T-cell (primary cell): Measurements from ENCODE around the gene SCGB3A2. TPM values are rescaled to one million over a fixed set of nuclear protein-coding genes. Genes with fewer than 3 reads are reported as not detected.

Source experiments
- ATAC-seq, 4 experiments: fragments of 200-7000 bp in 3 of 4; fragments of 150-1000 bp in 1 of 4; cut with Tn5 transposase; replicated peaks in 1 of 4; 1 replicate in 3 of 4; 2 replicates in 1 of 4; pipeline ENCODE4 v1.10.0; 2021; ENCODE audit warnings: moderate library complexity in 3 of 4, mild to moderate bottlenecking in 2 of 4, moderate number of reproducible peaks in 1 of 4
- CTCF ChIA-PET, 2 donors: fragments of 300-600 bp; sonication (Branson Sonifier 250); formaldehyde crosslinking; loops; one replicate each; lab custom pipeline; 2022; ENCODE audit warnings: antibody characterized with exemption in 2 of 2; lab: Charles Lee
- POLR2A ChIA-PET, 2 donors: fragments of 300-600 bp; sonication (Branson Sonifier 250); formaldehyde crosslinking; loops; one replicate each; lab custom pipeline; 2022; ENCODE audit warnings: antibody characterized with exemption in 2 of 2; lab: Charles Lee
- DNase-seq, 35 experiments: peaks; one replicate each; pipeline versions ENCODE4 v3.0.0 to v3.0.0-alpha.2; 2013 to 2023
- H3K27ac ChIP-seq: one replicate; pipeline ENCODE4 v1.5.1; 2013; ENCODE audit warnings: low read length
- H3K27me3 ChIP-seq, 2 experiments: replicated peaks in 1 of 2; 1 replicate in 1 of 2; 2 replicates in 1 of 2; pipeline versions ENCODE4 v1.6.1 to v1.7.0; 2013; ENCODE audit warnings: low read length in 1 of 2, mixed read lengths in 1 of 2; ENCODE audit not compliant: control insufficient read depth in 2 of 2, insufficient read depth in 2 of 2; ENCODE audit errors: extremely low read depth in 1 of 2
- H3K36me3 ChIP-seq, 2 donors: 1 replicate in 1 of 2; 2 replicates in 1 of 2; pipeline versions ENCODE4 v1.6.1 to v1.7.0; 2013; ENCODE audit warnings: low read length in 1 of 2; ENCODE audit not compliant: control insufficient read depth in 2 of 2, insufficient read depth in 1 of 2; ENCODE audit errors: extremely low read depth in 1 of 2
- H3K4me1 ChIP-seq, 2 experiments: 1 replicate in 1 of 2; 2 replicates in 1 of 2; pipeline versions ENCODE4 v1.6.1 to v1.7.0; 2013; ENCODE audit warnings: low read length in 2 of 2, mixed read lengths in 1 of 2; ENCODE audit not compliant: insufficient read depth in 2 of 2, control insufficient read depth in 1 of 2; ENCODE audit errors: extremely low read depth in 1 of 2
- H3K4me3 ChIP-seq, 2 donors: 1 replicate in 1 of 2; 2 replicates in 1 of 2; pipeline versions ENCODE4 v1.5.1 to v1.7.0; 2013; ENCODE audit warnings: mild to moderate bottlenecking in 2 of 2, low read length in 1 of 2, moderate library complexity in 1 of 2; ENCODE audit not compliant: control insufficient read depth in 1 of 2; ENCODE audit errors: extremely low read depth in 1 of 2
- H3K9me3 ChIP-seq: 2 replicates; pipeline ENCODE4 v1.7.0; 2013
- H3K27ac Mint-ChIP-seq, 2 donors: one replicate each; pipeline ENCODE4 v1.8.0; 2020 to 2021; ENCODE audit warnings: mild to moderate bottlenecking in 2 of 2, mixed read lengths in 2 of 2
- H3K27me3 Mint-ChIP-seq, 2 donors: one replicate each; pipeline ENCODE4 v1.8.0; 2021 to 2022; ENCODE audit warnings: mixed read lengths in 2 of 2
- H3K36me3 Mint-ChIP-seq: one replicate; pipeline ENCODE4 v1.8.0; 2021; ENCODE audit warnings: mixed read lengths
- H3K4me1 Mint-ChIP-seq, 3 donors: one replicate each; pipeline ENCODE4 v1.8.0; 2020 to 2022; ENCODE audit warnings: mixed read lengths in 3 of 3, mild to moderate bottlenecking in 1 of 3
- H3K4me3 Mint-ChIP-seq, 3 donors: one replicate each; pipeline ENCODE4 v1.8.0; 2020 to 2022; ENCODE audit warnings: mild to moderate bottlenecking in 3 of 3, mixed read lengths in 3 of 3, moderate library complexity in 3 of 3
- H3K9me3 Mint-ChIP-seq, 3 donors: one replicate each; pipeline ENCODE4 v1.8.0; 2020 to 2022; ENCODE audit warnings: mixed read lengths in 3 of 3
- WGBS: methylation state at CpG from one replicate; pipeline ENCODE4 v1.1.5; 2013; ENCODE audit warnings: missing lambda C conversion rate; ENCODE audit not compliant: insufficient coverage; 5-methylcytosine and 5-hydroxymethylcytosine counted together
- total RNA-seq, 35 experiments: library from RNA in 6 of 35; stranded (reverse) in 6 of 35; fragments of 120-200 nt in 1 of 35; gene quantifications; one replicate each; pipeline versions ENCODE4 v1.2.1 to v1.2.4 and lab custom pipeline; 2013 to 2026

SCGB3A2 gene
- total RNA-seq, 5 donors from 2014 or later (not counting 1 experiment from before 2014, with no cell fraction given), result 0.99 TPM; not detected in 4

- ChIA-PET POLR2A (no interaction called here), CTCF (no interaction called here)
- no peaks in the 10 kb centered on the region for H3K4me1 ChIP-seq
- Mint-ChIP-seq H3K9me3 (no peaks in the 10 kb centered on the region), H3K4me3 (no peak overlapping the region), H3K27me3 (peaks cover 10 to 20% of the 10 kb centered on the region in 2 donors), H3K27ac (no peak overlapping the region), H3K4me1 (no peaks in the 10 kb centered on the region), H3K36me3 (no peaks in the 10 kb centered on the region)
- H3K9me3 ChIP-seq, result no peaks in the 10 kb centered on the region
- no peak overlapping the region for H3K27ac ChIP-seq
- no peaks in the 10 kb centered on the region for H3K27me3 ChIP-seq
- no peak for DNase-seq
- no peak overlapping the region for H3K4me3 ChIP-seq
- WGBS, result no CpG with 5 or more reads among the region's 3 CpGs
- no peak for ATAC-seq
- H3K36me3 ChIP-seq, result no peaks in the 10 kb centered on the region
These were observed 1.3 kb downstream of the SCGB3A2 start for GRCh38 chr5:147879784-147880183.

GRCh38 chr5:147880487-147880886 lies 2.0 kb downstream of the SCGB3A2 start:
- no peak for DNase-seq
- Histone ChIP-seq H3K4me1 (no peaks in the 10 kb centered on the region), H3K4me3 (no peak overlapping the region), H3K27me3 (no peaks in the 10 kb centered on the region), H3K9me3 (no peaks in the 10 kb centered on the region), H3K36me3 (no peaks in the 10 kb centered on the region), H3K27ac (no peak overlapping the region)
- CTCF ChIA-PET, result interaction anchor here (0.7 to 0.9 kb wide), 2 partner anchors 20 to 89 kb away, joined by 3 read pairs; no protein-coding TSS in a partner anchor
- H3K9me3 Mint-ChIP-seq, result no peaks in the 10 kb centered on the region
- H3K4me3 Mint-ChIP-seq, result no peak overlapping the region
- H3K4me1 Mint-ChIP-seq, result no peaks in the 10 kb centered on the region
- H3K36me3 Mint-ChIP-seq, result no peaks in the 10 kb centered on the region
- H3K27me3 Mint-ChIP-seq, result peaks cover 14 to 23% of the 10 kb centered on the region in 2 donors
- WGBS, result no CpG with 5 or more reads among the region's 2 CpGs
- H3K27ac Mint-ChIP-seq, result no peak overlapping the region
- POLR2A ChIA-PET, result no interaction called here
- ATAC-seq, result no peak

- H3K4me3 ChIP-seq, result no peak overlapping the region
- H3K9me3 ChIP-seq, result no peaks in the 10 kb centered on the region
- ChIA-PET POLR2A (no interaction called here), CTCF (no interaction called here)
- no peaks in the 10 kb centered on the region for H3K27me3 ChIP-seq
- Mint-ChIP-seq H3K27me3 (peaks cover 14 to 24% of the 10 kb centered on the region in 2 donors), H3K9me3 (no peaks in the 10 kb centered on the region), H3K4me3 (no peak overlapping the region), H3K36me3 (no peaks in the 10 kb centered on the region), H3K27ac (no peak overlapping the region), H3K4me1 (no peaks in the 10 kb centered on the region)
- no peaks in the 10 kb centered on the region for H3K36me3 ChIP-seq
- 81% methylated on average over 4 of the region's 6 CpGs for WGBS
- ATAC-seq (no peak), DNase-seq (no peak)
- H3K4me1 ChIP-seq, result no peaks in the 10 kb centered on the region
- H3K27ac ChIP-seq, result no peak overlapping the region
These were observed 4.2 kb downstream of the SCGB3A2 start for GRCh38 chr5:147882586-147883313.

GRCh38 chr5:147887026-147887627 lies 8.6 kb downstream of the SCGB3A2 start:
- no peaks in the 10 kb centered on the region for H3K4me1 Mint-ChIP-seq
- H3K36me3 Mint-ChIP-seq, result no peaks in the 10 kb centered on the region
- WGBS, result no CpG with 5 or more reads among the region's 3 CpGs
- no peak overlapping the region for H3K4me3 Mint-ChIP-seq
- Histone ChIP-seq H3K4me3 (no peak overlapping the region), H3K27ac (no peak overlapping the region), H3K4me1 (no peaks in the 10 kb centered on the region), H3K9me3 (no peaks in the 10 kb centered on the region), H3K27me3 (no peaks in the 10 kb centered on the region), H3K36me3 (no peaks in the 10 kb centered on the region)
- ATAC-seq (no peak), DNase-seq (no peak)
- H3K9me3 Mint-ChIP-seq, result no peaks in the 10 kb centered on the region
- H3K27ac Mint-ChIP-seq, result no peak overlapping the region
- POLR2A ChIA-PET, result no interaction called here
- peaks cover 12 to 20% of the 10 kb centered on the region in 2 donors for H3K27me3 Mint-ChIP-seq
- CTCF ChIA-PET, result interaction anchor here in 1 of 2 donors (0.6 kb wide), 1 partner anchor 542 kb away, joined by 3 read pairs; no protein-coding TSS in a partner anchor

GRCh38 chr5:147887930-147888329 lies 9.4 kb downstream of the SCGB3A2 start:
- DNase-seq (no peak), ATAC-seq (no peak)
- Mint-ChIP-seq H3K27ac (no peak overlapping the region), H3K4me3 (no peak overlapping the region), H3K4me1 (no peaks in the 10 kb centered on the region), H3K9me3 (no peaks in the 10 kb centered on the region), H3K36me3 (no peaks in the 10 kb centered on the region), H3K27me3 (peaks cover 12 to 20% of the 10 kb centered on the region in 2 donors)
- Histone ChIP-seq H3K4me3 (no peak overlapping the region), H3K36me3 (no peaks in the 10 kb centered on the region), H3K4me1 (no peaks in the 10 kb centered on the region), H3K27ac (no peak overlapping the region), H3K9me3 (no peaks in the 10 kb centered on the region), H3K27me3 (no peaks in the 10 kb centered on the region)
- ChIA-PET CTCF (no interaction called here), POLR2A (no interaction called here)
- 58% methylated on average over 2 of the region's 2 CpGs for WGBS

- no peak overlapping the region for H3K27ac ChIP-seq
- WGBS, result 80% methylated on average over 1 of the region's 3 CpGs
- ChIA-PET POLR2A (no interaction called here), CTCF (no interaction called here)
- DNase-seq (no peak), ATAC-seq (no peak)
- H3K27me3 Mint-ChIP-seq, result peaks cover 5 to 10% of the 10 kb centered on the region in 2 donors
- H3K4me3 Mint-ChIP-seq, result no peak overlapping the region
- no peaks in the 10 kb centered on the region for H3K9me3 Mint-ChIP-seq
- no peaks in the 10 kb centered on the region for H3K4me1 Mint-ChIP-seq
- no peaks in the 10 kb centered on the region for H3K27me3 ChIP-seq
- H3K36me3 Mint-ChIP-seq, result no peaks in the 10 kb centered on the region
- no peak overlapping the region for H3K4me3 ChIP-seq
- no peaks in the 10 kb centered on the region for H3K9me3 ChIP-seq
- H3K4me1 ChIP-seq, result no peaks in the 10 kb centered on the region
- no peak overlapping the region for H3K27ac Mint-ChIP-seq
- H3K36me3 ChIP-seq, result no peaks in the 10 kb centered on the region
These were observed 14.3 kb downstream of the SCGB3A2 start for GRCh38 chr5:147892696-147893296.
